HepG2 (cell line): Measurements from ENCODE around the gene CTBP1. TPM values are rescaled to one million over a fixed set of nuclear protein-coding genes. Genes with fewer than 3 reads are reported as not detected.
A peak's percentile ranks its signal among the peaks of the same experiment; 100 is the strongest.

ENCODE experiments used
- ATAC-seq: fragments of 200-7000 bp; cut with Tn5 transposase; 3 replicates; pipeline ENCODE4 v1.9.1; 2020; ENCODE audit warnings: mild to moderate bottlenecking, moderate library complexity
- BruUV-seq: library from RNA; stranded (reverse); fragments of 400-500 nt; replicated peaks from 2 replicates; lab custom pipeline; 2021; lab: Mats Ljungman, UMichigan
- CTCF ChIA-PET: fragments of 300-600 bp; formaldehyde crosslinking; extraction: SDS; loops from one replicate; lab custom pipeline; 2021; ENCODE audit warnings: low total read pairs, inconsistent platforms, low intra/inter-chr PET ratio; lab: Yijun Ruan, JAX
- POLR2A ChIA-PET: fragments of 350-600 bp; sonication (Branson Sonifier 250); formaldehyde crosslinking; loops from one replicate; lab custom pipeline; 2020; ENCODE audit warnings: antibody characterized with exemption, inconsistent platforms; lab: Yijun Ruan, JAX
- DNase-seq: peaks from one replicate; pipeline ENCODE4 v3.0.0-alpha.2; 2015; ENCODE audit warnings: low spot score
- FAIRE-seq: peaks from 3 replicates; lab custom pipeline; 2011; peaks lifted over from hg19 to GRCh38; lab: Jason Lieb, UNC
- H2AFZ ChIP-seq: one replicate; pipeline ENCODE4 v1.6.1; 2011; ENCODE audit warnings: low read length, inconsistent platforms
- H3K27ac ChIP-seq: fragments of 300-600 bp; 3 replicates; pipeline ENCODE4 v1.8.0; 2011; ENCODE audit warnings: mixed run types, mild to moderate bottlenecking, mixed read lengths, low read length, inconsistent platforms; ENCODE audit not compliant: insufficient read depth; ENCODE audit errors: extremely low read length
- H3K27me3 ChIP-seq, 2 experiments: fragments of 200-600 bp in 1 of 2; 2 replicates in 1 of 2; 3 replicates in 1 of 2; pipeline versions ENCODE4 v1.6.0 to v1.8.0; 2011; ENCODE audit warnings: low read length in 2 of 2, mild to moderate bottlenecking in 2 of 2, moderate library complexity in 2 of 2, inconsistent platforms in 1 of 2; ENCODE audit not compliant: insufficient read depth in 2 of 2, control insufficient read depth in 1 of 2
- H3K36me3 ChIP-seq, 2 experiments: fragments of 200-600 bp in 1 of 2; replicated peaks in 1 of 2; 2 replicates in 1 of 2; 3 replicates in 1 of 2; pipeline versions ENCODE4 v1.5.1 to v1.8.0; 2011; ENCODE audit warnings: low read length in 2 of 2, inconsistent platforms in 1 of 2; ENCODE audit not compliant: insufficient read depth in 2 of 2, control insufficient read depth in 1 of 2
- H3K4me1 ChIP-seq: 2 replicates; pipeline ENCODE4 v1.5.1; 2012; ENCODE audit warnings: low read length, inconsistent platforms; ENCODE audit not compliant: insufficient read depth
- H3K4me2 ChIP-seq: 2 replicates; pipeline ENCODE4 v1.6.0; 2011; ENCODE audit warnings: low read depth, low read length, inconsistent platforms
- H3K4me3 ChIP-seq, 3 experiments: fragments of 200-600 bp in 1 of 3; sonication (generic), shearing (Covaris generic) in 1 of 3; replicated peaks in 1 of 3; 2 replicates each; pipeline ENCODE4 v1.5.1; 2011 to 2016; ENCODE audit warnings: low read length in 3 of 3, inconsistent platforms in 2 of 3, low read depth in 2 of 3, mild to moderate bottlenecking in 2 of 3, control low read depth in 1 of 3, mixed read lengths in 1 of 3; ENCODE audit not compliant: insufficient read depth in 1 of 3
- H3K79me2 ChIP-seq: one replicate; pipeline ENCODE4 v1.6.1; 2011; ENCODE audit warnings: low read length, inconsistent platforms; ENCODE audit not compliant: insufficient read depth
- H3K9ac ChIP-seq: 2 replicates; pipeline ENCODE4 v1.6.0; 2011; ENCODE audit warnings: mild to moderate bottlenecking, low read depth, low read length, inconsistent platforms; ENCODE audit not compliant: insufficient read depth
- H3K9me3 ChIP-seq: 2 replicates; pipeline ENCODE4 v1.5.1; 2012; ENCODE audit warnings: mild to moderate bottlenecking, low read length
- H4K20me1 ChIP-seq: 2 replicates; pipeline ENCODE4 v1.6.0; 2011; ENCODE audit warnings: inconsistent platforms, mild to moderate bottlenecking, low read length, moderate library complexity; ENCODE audit not compliant: insufficient read depth
- AFF4 ChIP-seq: sonication (generic); formaldehyde crosslinking; IDR thresholded peaks from 2 replicates; pipeline ENCODE4 v1.4.0; 2020; ENCODE audit warnings: missing genetic modification reagents
- AGO2 ChIP-seq: fragments of 200-400 bp; formaldehyde crosslinking; optimal IDR thresholded peaks from 2 replicates; pipeline ENCODE3; 2017; ENCODE audit warnings: mild to moderate bottlenecking, low read depth, low read length, moderate library complexity
- CBFB ChIP-seq: sonication (generic); formaldehyde crosslinking; IDR thresholded peaks from 2 replicates; pipeline ENCODE4 v1.4.0; 2020; ENCODE audit warnings: missing genetic modification reagents
- CENPT ChIP-seq: sonication (generic); formaldehyde crosslinking; IDR thresholded peaks from 2 replicates; pipeline ENCODE4 v1.8.0; 2022; ENCODE audit warnings: low read depth, mild to moderate bottlenecking, moderate library complexity, missing genetic modification reagents
- DNMT1 ChIP-seq: sonication (generic); formaldehyde crosslinking; IDR thresholded peaks from 2 replicates; pipeline ENCODE4 v1.5.1; 2020; ENCODE audit warnings: mild to moderate bottlenecking, missing genetic modification reagents
- ZC3H13 ChIP-seq: sonication (generic); formaldehyde crosslinking; IDR thresholded peaks from 2 replicates; pipeline ENCODE4 v1.8.1; 2023; ENCODE audit warnings: mild to moderate bottlenecking, missing genetic modification reagents, moderate library complexity
- ZNF503 ChIP-seq: sonication (generic); formaldehyde crosslinking; IDR thresholded peaks from 2 replicates; pipeline ENCODE4 v1.4.0; 2020; ENCODE audit warnings: missing genetic modification reagents
- ZNF777 ChIP-seq: sonication (generic); formaldehyde crosslinking; IDR thresholded peaks from 2 replicates; pipeline ENCODE4 v1.4.0; 2020; ENCODE audit warnings: missing genetic modification reagents
- ZSCAN21 ChIP-seq: sonication (generic); formaldehyde crosslinking; IDR thresholded peaks from 2 replicates; pipeline ENCODE4 v1.8.0; 2022; ENCODE audit warnings: mild to moderate bottlenecking, missing genetic modification reagents, moderate library complexity, borderline replicate concordance
- WGBS: methylation state at CpG from one replicate; pipeline ENCODE4 v1.1.6; 2017; ENCODE audit warnings: low lambda C conversion rate; 5-methylcytosine and 5-hydroxymethylcytosine counted together
- in situ Hi-C: cut with HindIII; loops from 2 replicates; pipeline ENCODE4 v1.10.0; 2017; ENCODE audit warnings: low pct_unique_long_range_greater_than_20kb; ENCODE audit not compliant: extremely low pct_ligation_motif_present
- intact Hi-C: fragments of 100-400 bp; cut with micrococcal nuclease; formaldehyde crosslinking; loops from one replicate; pipeline ENCODE4 v1.10.0; 2022; ENCODE audit not compliant: unreplicated experiment
- polyA plus RNA-seq, 8 experiments: library from polyadenylated mRNA; depleted of rRNA in 3 of 8; stranded (reverse) in 7 of 8; unstranded in 1 of 8; fragments of >200 nt; fragmentation: Illumina TruSeq in 4 of 8; extraction: Trizol in 4 of 8; gene quantifications; 2 replicates each; pipeline versions ENCODE4 v1.2.1 to v1.2.3, GENCODE V29; 2011 to 2016; ENCODE audit warnings: low read depth in 4 of 8, missing spikeins in 1 of 8, mixed read lengths in 1 of 8; ENCODE audit not compliant: insufficient read depth in 1 of 8
- total RNA-seq, 5 experiments: library from RNA; depleted of rRNA; stranded (reverse); fragments of >200 nt; fragmentation: Illumina TruSeq; extraction: Trizol; gene quantifications; 2 replicates each; pipeline ENCODE4 v1.2.3, GENCODE V29; 2016; ENCODE audit warnings: low read depth in 1 of 5
- TF ChIP-seq, protein P1 (sequence below): IDR thresholded peaks from 2 replicates; pipeline ENCODE4 v1.6.1; 2016; ENCODE audit warnings: low read depth
- TF ChIP-seq, protein P2 (sequence below): sonication (generic); formaldehyde crosslinking; IDR thresholded peaks from 2 replicates; pipeline ENCODE4 v1.9.0; 2022; ENCODE audit warnings: low read depth, missing genetic modification reagents

The CTBP1 gene
- total and polyA plus RNA-seq, 2 of the 13 experiments (the other 11 are each of a cell fraction or from before 2014, with no cell fraction given): 78.5 to 112 TPM

DNA sequence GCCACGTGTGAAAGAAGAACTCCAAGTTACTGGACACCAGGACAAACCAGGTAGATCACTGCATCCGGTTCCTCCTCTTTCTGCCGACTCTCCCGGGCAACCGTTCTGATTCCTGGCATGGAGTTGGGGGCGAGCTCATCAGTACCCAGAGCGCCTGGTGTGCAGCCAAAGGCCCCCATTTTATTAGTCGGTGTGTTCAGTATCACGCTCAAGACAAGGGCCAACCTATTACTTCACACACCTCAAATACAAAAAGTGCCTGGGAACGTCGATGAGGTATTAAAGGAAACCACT, 2.8 kb upstream of the CTBP1 start (continued):
- no peak for TF ChIP-seq CBFB
- TF ChIP-seq ZNF503 (CRISPR knock-in tag): no peak
- TF ChIP-seq, protein P1, sequence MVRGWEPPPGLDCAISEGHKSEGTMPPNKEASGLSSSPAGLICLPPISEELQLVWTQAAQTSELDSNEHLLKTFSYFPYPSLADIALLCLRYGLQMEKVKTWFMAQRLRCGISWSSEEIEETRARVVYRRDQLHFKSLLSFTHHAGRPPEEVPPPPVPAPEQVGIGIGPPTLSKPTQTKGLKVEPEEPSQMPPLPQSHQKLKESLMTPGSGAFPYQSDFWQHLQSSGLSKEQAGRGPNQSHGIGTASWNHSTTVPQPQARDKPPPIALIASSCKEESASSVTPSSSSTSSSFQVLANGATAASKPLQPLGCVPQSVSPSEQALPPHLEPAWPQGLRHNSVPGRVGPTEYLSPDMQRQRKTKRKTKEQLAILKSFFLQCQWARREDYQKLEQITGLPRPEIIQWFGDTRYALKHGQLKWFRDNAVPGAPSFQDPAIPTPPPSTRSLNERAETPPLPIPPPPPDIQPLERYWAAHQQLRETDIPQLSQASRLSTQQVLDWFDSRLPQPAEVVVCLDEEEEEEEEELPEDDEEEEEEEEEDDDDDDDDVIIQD (CRISPR knock-in tag): no peak

- Histone ChIP-seq H3K36me3 (peaks cover 0 to 2% of the 10 kb centered on the region in 2 experiments; a peak in 1 of 5 replicates), H3K9ac (0 out of 2 replicates have a peak overlapping the region, but pooled peaks have one; percentile 81), H4K20me1 (peaks cover 14% of the 10 kb centered on the region), H2AFZ (no peak overlapping the region), H3K4me2 (peak overlapping the region; percentile 79), H3K27ac (no peak overlapping the region), H3K4me3 (0 out of 6 replicates have a peak overlapping the region, but pooled peaks of 1 of the 3 experiments have one; percentile 76), H3K79me2 (peaks cover 35% of the 10 kb centered on the region), H3K27me3 (no peaks in the 10 kb centered on the region), H3K4me1 (peaks cover 50% of the 10 kb centered on the region), H3K9me3 (peaks cover 16% of the 10 kb centered on the region; the same call in 1 of the 2 replicates)
- no TSS peak for BruUV-seq
- intact Hi-C loops: no loop called here
- FAIRE-seq (no peak), DNase-seq (no peak), ATAC-seq (no peak)
- ChIA-PET CTCF (no interaction called here), POLR2A (interaction anchor here (1.3 to 4.1 kb wide), 5 partner anchors 38 to 95 kb away, joined by 3 to 43 read pairs (median 15); partner anchors contain the start of genes SPON2 and UVSSA)
- in situ Hi-C loops: loop anchor here (5.0 kb wide), 1 partner anchor 91 kb away; no protein-coding TSS in a partner anchor
- 95% methylated on average over 28 of the region's 33 CpGs for WGBS
- TF ChIP-seq DNMT1 (CRISPR knock-in tag): 0 out of 2 replicates have a peak, but pooled peaks have one; percentile 8
- TF ChIP-seq ZC3H13: peak; percentile 79
- TF ChIP-seq AGO2: peak; percentile 68
- 0 out of 2 replicates have a peak, but pooled peaks have one; percentile 29 for TF ChIP-seq CENPT (CRISPR knock-in tag)
- TF ChIP-seq, protein P2, sequence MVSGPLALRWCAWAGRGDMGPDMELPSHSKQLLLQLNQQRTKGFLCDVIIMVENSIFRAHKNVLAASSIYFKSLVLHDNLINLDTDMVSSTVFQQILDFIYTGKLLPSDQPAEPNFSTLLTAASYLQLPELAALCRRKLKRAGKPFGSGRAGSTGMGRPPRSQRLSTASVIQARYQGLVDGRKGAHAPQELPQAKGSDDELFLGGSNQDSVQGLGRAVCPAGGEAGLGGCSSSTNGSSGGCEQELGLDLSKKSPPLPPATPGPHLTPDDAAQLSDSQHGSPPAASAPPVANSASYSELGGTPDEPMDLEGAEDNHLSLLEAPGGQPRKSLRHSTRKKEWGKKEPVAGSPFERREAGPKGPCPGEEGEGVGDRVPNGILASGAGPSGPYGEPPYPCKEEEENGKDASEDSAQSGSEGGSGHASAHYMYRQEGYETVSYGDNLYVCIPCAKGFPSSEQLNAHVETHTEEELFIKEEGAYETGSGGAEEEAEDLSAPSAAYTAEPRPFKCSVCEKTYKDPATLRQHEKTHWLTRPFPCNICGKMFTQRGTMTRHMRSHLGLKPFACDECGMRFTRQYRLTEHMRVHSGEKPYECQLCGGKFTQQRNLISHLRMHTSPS: no peak
- no peak for TF ChIP-seq AFF4 (CRISPR knock-in tag)
- 0 out of 2 replicates have a peak, but pooled peaks have one; percentile 33 for TF ChIP-seq ZNF777 (CRISPR knock-in tag)
- TF ChIP-seq ZSCAN21: 0 out of 2 replicates have a peak, but pooled peaks have one; percentile 20
These were observed 2.2 kb upstream of the CTBP1 start for GRCh38 chr4:1250921-1251772.
